ENCODE results near the gene EFS.

GRCh38 chr14:23322568-23323517 lies 42.1 kb downstream of the EFS start:
- no peak for TF ChIP-seq CTCF (IDR thresholded peaks at IDR 0.05)
- no peak for TF ChIP-seq POLR2A (IDR thresholded peaks at IDR 0.05)
- TF ChIP-seq EP300 (IDR thresholded peaks at IDR 0.05): no peak

All from ovary (tissue), 3 donors.